Esophagus squamous epithelium (tissue), 4 donors: ENCODE data around the gene SCRG1.

Source experiments
- CTCF ChIP-seq, 6 experiments: fragments of 450-650 bp in 4 of 6; fragments of 200-600 bp in 2 of 6; sonication (generic) in 2 of 6; IDR thresholded peaks; one replicate each; pipeline ENCODE4 v1.5.1; 2016 to 2019; ENCODE audit warnings: antibody characterized with exemption in 6 of 6, mild to moderate bottlenecking in 4 of 6, moderate library complexity in 4 of 6
- POLR2A ChIP-seq, 4 donors: fragments of 450-650 bp; IDR thresholded peaks; one replicate each; pipeline ENCODE4 v1.6.1; 2017; ENCODE audit warnings: antibody characterized with exemption in 4 of 4, mild to moderate bottlenecking in 4 of 4, moderate library complexity in 3 of 4

DNA sequence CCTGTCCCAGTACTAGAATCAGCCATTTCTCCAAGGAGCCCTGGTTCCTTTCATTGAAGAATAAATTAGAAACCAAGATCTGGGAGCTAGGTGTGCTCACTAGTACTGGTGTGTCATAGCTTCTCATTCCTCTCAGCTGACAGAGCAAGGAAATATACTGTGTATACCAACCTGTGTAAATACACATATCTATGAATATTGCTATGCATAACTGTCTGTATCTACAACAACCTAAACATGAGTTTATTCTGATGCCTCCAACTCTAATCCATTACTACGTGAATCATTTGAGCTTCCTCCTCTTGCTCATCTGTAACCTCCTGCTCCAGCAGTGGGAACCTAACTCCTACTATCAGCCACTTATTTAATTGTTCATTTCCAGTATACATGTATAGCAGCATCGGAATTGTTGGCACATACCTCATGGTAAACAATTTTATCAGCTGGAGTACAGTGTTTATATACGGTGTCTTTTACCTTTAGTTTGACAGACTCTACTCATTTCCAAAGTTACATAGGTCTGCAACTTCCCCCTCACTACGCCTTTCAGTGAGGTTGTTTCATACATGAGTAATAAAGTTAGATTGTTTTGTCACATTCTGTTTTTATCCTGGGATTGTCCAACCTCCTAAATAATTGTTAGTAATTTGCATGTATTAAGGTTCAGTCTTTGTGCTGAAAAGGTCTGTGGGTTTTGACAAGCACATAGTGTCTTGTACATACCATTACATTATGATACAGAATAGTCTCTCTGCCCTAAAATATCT, 7.1 kb upstream of the SCRG1 start:
- TF ChIP-seq POLR2A (IDR thresholded peaks at IDR 0.05) = no peak
- no peak for TF ChIP-seq CTCF (IDR thresholded peaks at IDR 0.05)
